KBM-7 (cell line): ENCODE data around the gene SBF2.

Experiments used
- DNase-seq: peaks from one replicate; pipeline ENCODE4 v3.0.0-alpha.2; 2015
- in situ Hi-C: fragments of 300-500 bp; cut with MboI; formaldehyde crosslinking; loops from 2 replicates; pipeline ENCODE4 v1.14.3; 2020; ENCODE audit warnings: low sequenced_read_pairs, low pct_unique_long_range_greater_than_20kb, mixed read lengths

SBF2 gene

DNA sequence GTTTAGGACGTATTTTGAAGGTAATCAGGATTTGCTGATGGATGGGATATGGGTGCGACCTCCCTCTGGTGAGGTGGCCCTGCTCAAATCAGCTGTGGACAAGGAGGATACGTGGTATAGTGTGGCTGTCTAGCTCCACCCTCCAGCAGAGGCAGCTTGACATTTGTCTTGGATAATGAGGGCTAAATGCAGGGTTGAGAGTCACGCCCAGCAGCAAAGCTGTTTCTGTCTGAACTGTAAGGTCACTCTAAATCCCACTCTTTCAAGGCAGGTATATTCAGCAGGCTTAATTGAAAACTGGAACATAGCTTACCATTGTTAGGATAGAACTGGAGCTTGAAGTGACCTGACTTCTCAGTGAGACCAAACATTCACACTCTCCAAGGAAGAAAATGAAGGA lies 531.5 kb downstream of the SBF2 start:
- no peak for DNase-seq

GRCh38 chr11:9761441-9761945 lies 532.5 kb downstream of the SBF2 start:
- DNase-seq: no peak
- in situ Hi-C loops: loop anchor here (25.0 kb wide), 2 partner anchors 201 to 551 kb away; partner anchors contain the start of gene ADM

More for the DNA sequence above, 531.5 kb downstream of the SBF2 start:
- in situ Hi-C loops: loop anchor here (25.0 kb wide), 2 partner anchors 200 to 550 kb away; partner anchors contain the start of gene ADM

GRCh38 chr11:9760193-9760575 lies 533.8 kb downstream of the SBF2 start:
- DNase-seq: no peak
- in situ Hi-C loops: loop anchor here (25.0 kb wide), 2 partner anchors 202 to 552 kb away; partner anchors contain the start of gene ADM

GRCh38 chr11:9759519-9760192 lies 534.4 kb downstream of the SBF2 start:
- peak; percentile 80 for DNase-seq
- in situ Hi-C loops: loop anchor here (25.0 kb wide), 2 partner anchors 203 to 553 kb away; partner anchors contain the start of gene ADM

DNA sequence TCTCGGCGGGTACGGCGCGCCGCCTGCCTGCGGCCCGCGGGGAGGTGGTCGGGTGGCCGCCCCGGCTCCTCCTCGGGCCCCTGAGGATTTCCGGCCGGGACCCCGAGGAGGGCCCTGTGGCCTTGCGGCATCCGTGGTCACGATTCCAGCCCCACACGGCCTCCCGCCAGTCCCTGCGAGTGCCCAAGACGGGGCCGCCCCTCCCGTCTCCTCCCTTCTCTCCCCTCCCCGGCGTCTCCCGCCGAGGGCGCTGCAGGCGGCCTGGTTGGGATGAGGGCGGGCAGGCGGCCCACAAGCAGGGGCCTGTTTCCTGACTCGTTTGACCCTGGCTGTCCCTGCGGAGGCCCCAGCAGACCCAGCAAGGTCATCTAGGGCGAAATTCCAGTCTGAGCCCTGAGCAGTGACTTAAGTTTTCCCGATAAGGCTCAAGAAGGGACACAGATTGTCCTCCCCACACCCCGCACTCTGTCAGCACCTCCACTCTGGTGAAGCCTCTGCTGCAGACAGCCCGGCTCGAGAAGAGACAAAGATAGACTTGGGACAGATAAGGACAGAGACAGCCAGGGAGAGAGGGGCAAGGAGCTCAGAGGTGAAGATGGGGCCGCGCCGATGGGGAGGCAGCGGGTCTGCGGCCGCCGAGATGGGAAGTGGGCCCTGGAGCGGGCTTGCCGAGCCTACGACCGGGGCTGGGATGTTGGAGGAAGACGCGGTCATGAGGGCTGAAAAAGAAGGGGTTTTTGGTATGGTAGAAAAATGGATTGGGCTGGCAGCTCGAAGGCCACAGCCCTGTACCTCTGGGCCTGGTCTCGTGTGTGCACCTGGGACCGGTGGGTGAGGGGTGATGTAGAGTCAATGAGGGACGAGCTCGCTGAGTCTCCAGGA lies 535.1 kb downstream of the SBF2 start:
- in situ Hi-C loops: loop anchor here (25.0 kb wide), 2 partner anchors 203 to 553 kb away; partner anchors contain the start of gene ADM

GRCh38 chr11:9757809-9758636 lies 536.0 kb downstream of the SBF2 start:
- in situ Hi-C loops: loop anchor here (25.0 kb wide), 2 partner anchors 204 to 554 kb away; partner anchors contain the start of gene ADM
- peak; percentile 86 for DNase-seq

More for the DNA sequence above, 535.1 kb downstream of the SBF2 start:
- peak; percentile 72 for DNase-seq

DNA sequence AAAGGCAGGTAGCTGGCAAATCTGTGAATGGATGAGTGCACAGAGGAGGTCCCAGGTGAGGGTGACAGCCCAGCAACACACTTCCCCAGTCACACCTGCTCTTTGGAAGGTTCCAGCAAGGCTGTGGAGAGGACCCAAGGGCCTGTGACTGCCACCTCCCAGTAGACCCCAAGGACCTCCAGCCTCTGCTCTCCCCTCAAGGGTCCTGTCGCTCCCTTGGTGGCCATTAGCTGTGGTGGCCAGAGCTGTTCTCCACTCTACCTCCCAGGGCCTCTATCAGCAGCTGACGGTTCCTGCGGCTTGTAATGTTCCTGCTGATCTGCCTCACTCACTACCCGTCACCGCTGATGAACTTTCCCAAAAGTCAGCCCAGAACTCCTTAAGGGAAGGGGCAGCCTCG lies 537.1 kb downstream of the SBF2 start:
- in situ Hi-C loops: loop anchor here (25.0 kb wide), 2 partner anchors 205 to 555 kb away; partner anchors contain the start of gene ADM
- no peak for DNase-seq

DNA sequence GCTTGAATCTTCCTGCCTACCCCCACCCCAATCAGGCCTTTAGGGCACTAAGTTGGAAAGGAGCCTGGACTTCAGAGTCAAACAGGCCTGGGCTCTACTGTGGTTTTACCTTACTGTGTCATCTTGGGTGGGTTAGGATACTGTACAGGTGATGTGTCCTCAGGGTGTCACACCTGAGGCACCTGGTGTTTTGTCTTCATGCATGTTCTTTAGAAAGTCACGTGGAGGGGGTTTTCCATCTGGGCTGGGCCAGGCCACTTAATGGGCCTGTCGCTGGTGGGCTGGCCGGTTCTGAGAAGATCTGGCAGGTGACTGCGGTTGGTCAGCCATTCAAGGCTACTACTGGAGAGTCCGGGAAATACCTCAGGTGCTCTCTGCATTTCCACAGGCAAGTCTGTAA lies 537.6 kb downstream of the SBF2 start:
- in situ Hi-C loops: loop anchor here (25.0 kb wide), 2 partner anchors 206 to 556 kb away; partner anchors contain the start of gene ADM
- DNase-seq: no peak

GRCh38 chr11:9755561-9756185 lies 538.3 kb downstream of the SBF2 start:
- no peak for DNase-seq
- in situ Hi-C loops: loop anchor here (25.0 kb wide), 2 partner anchors 207 to 557 kb away; partner anchors contain the start of gene ADM

GRCh38 chr11:9754010-9754471 lies 540.0 kb downstream of the SBF2 start:
- DNase-seq: no peak
- in situ Hi-C loops: loop anchor here (25.0 kb wide), 2 partner anchors 208 to 558 kb away; partner anchors contain the start of gene ADM

GRCh38 chr11:9753021-9753420 lies 541.0 kb downstream of the SBF2 start:
- in situ Hi-C loops: loop anchor here (25.0 kb wide), 2 partner anchors 209 to 559 kb away; partner anchors contain the start of gene ADM
- DNase-seq: peak; percentile 37

DNA sequence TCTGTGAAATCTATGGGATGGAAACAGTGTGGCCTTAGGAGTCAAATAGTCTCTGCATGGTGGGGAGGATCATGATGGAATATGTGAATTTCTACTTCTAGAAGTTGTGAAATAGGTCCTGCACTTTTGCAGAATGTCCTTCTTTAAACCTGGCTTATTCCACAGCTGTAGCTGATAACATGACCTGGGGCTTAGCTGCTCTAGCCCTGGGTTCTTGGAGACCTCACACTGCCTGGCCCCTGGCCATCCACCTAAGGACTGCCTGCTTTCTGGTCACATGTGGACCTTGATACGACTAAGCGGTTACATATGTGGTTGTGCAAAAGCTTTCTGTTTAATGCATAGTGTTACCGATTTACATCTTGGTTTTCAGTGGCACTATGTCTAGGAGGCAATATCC lies 541.9 kb downstream of the SBF2 start:
- in situ Hi-C loops: loop anchor here (25.0 kb wide), 2 partner anchors 210 to 560 kb away; partner anchors contain the start of gene ADM
- no peak for DNase-seq

DNA sequence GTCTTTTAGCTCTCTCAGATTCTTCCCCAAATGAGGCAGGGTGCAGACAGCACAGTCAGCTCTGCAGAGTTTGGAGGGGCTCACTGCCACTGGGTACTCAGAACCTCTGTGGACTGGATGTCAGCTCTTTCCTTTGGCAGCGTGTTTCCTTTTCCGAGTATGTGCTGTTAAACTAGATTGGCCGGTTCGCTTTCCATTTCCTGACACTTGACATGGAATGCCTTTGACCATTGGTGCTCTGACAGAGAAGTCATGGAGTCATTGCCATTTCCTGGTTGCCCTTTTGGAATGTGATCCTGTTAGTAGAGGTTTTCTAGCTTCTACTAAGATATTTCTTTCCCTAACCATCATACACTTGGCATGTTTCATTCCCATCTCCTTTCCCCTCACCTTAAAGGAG lies 543.5 kb downstream of the SBF2 start:
- in situ Hi-C loops: loop anchor here (25.0 kb wide), 2 partner anchors 212 to 562 kb away; partner anchors contain the start of gene ADM
- DNase-seq: no peak

GRCh38 chr11:9748361-9748970 lies 545.6 kb downstream of the SBF2 start:
- in situ Hi-C loops: loop anchor here (10.0 kb wide), 1 partner anchor 134 kb away; no protein-coding TSS in a partner anchor
- peak; percentile 91 for DNase-seq

- in situ Hi-C loops: loop anchor here (10.0 kb wide), 1 partner anchor 133 kb away; no protein-coding TSS in a partner anchor
- DNase-seq: no peak
These were observed 546.2 kb downstream of the SBF2 start for GRCh38 chr11:9747828-9748227.

DNA sequence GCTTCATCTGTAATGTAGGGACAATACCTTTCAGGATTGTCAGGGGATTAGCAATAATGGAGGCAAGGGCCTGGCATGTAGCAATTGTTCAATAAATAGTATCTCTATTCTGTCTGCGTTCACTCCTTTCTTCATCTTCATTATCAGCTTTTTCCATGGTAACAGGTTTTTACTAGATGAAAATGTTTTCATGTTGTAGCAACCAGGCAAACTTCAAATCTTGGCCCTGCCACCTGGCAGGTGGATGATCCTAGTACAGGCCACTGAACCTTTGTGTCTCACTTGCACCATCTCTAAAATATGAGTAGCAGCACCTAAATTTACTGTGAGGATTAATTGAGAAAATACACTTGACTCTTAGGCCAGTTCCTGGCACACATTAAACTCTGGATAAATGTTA lies 546.8 kb downstream of the SBF2 start:
- in situ Hi-C loops: loop anchor here (10.0 kb wide), 1 partner anchor 132 kb away; no protein-coding TSS in a partner anchor

More for the DNA sequence above, 546.8 kb downstream of the SBF2 start:
- no peak for DNase-seq
